Stimulated activated CD4-positive, alpha-beta T cell treated with anti-CD3 and anti-CD28 coated beads, Interleukin-12 subunit alpha, Interleukin-12 subunit beta, amount 100 ng/mL, for 24 hours (primary cell): Measurements from ENCODE around the gene IL10RB.

ENCODE experiments used
- DNase-seq, 2 experiments: peaks; one replicate each; pipeline ENCODE4 v3.0.0-alpha.2; 2020; ENCODE audit warnings: low read depth in 2 of 2

Gene IL10RB

DNA sequence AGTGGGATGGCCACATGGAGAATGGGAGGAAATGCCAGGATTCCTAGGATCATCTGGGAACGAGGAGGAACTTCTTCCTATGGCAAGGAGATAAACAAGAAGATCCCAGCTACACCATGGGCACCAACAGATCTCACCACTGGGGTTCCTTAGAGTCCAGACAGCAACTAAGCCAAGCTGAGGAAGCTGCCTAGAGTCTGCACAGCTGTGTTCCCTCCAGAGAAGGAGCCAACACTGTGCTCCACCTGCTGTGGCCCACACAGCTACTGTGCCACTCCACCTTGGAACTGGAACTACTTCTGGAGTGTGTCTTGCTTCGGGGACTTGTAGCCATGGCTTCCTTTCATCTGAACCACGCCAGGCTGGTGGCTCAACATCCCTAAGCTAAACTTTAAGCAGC lies 64.6 kb downstream of the IL10RB start:
- no peak for DNase-seq

DNA sequence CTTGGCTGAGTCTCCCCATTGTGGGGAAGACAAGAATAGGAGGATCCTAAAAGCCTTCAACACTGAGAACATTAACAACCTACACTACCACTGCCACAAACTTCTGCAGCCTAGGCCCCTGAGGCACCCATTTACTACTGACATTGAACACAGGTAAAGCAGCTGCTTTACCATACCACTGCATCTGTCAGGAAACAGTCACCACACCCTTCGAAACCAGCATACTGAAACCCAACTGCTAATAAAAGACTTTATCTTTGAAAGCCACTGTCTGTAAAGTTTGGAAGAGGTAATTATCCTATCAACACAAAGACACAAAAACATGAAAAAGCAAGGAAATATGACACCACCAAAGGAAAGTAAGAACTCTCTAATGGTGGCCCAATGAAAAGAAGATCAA lies 66.0 kb downstream of the IL10RB start:
- no peak for DNase-seq

DNA sequence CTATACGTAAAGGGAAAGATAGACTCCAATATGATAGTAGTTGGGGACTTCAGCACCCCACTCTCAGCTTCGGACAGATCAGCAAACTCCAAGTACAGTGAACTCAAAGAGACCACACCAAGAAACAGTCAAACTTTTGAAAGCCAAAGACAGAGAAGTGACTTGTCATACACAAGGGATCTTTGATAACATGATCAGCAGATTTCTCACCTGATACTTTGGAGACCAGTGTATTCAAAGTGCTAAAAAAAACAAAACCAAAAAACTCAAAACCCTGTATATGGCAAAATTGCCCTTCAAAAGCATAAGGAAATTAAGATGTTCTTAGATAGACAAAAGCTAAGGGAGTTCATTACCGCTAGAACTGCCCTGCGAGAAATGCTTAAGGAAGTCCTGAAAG lies 68.0 kb downstream of the IL10RB start:
- no peak for DNase-seq

DNA sequence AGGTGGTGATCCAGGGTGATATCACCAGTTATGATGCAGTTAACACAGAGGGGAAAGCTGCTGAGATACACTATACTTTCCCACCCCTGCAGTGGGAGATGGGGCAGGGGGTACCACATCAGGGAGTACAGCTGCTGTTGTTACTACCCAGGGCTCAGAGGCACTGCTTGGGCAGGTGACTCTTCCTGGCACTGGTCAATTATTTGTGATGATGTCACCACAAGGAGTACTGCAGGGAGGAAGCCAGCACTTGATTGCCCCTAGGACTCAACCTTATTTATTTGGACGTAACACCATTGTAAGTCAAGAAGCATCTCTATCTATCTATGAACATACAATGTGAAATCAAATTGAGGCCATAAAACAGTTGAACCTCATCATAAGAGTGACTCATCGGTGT lies 68.7 kb downstream of the IL10RB start:
- no peak for DNase-seq

DNA sequence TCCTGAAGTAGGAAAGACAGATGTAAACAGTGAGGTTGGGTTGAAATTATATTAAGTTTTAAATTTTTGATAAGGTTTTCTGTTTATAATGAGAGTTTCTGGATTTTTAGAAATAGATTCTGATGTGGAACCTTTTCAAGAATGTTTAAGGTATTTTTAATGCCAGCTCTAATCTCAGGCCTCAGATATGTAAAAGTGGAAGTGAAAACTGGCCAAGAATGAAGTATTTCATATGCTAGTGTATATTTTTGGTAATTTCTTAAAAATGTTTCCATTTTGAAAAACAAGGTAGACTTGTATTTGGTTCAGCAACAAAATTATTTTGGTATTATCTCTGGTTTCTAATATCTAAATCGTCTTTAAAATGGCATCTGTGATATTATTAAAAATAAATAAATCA lies 73.0 kb downstream of the IL10RB start:
- DNase-seq = no peak

DNA sequence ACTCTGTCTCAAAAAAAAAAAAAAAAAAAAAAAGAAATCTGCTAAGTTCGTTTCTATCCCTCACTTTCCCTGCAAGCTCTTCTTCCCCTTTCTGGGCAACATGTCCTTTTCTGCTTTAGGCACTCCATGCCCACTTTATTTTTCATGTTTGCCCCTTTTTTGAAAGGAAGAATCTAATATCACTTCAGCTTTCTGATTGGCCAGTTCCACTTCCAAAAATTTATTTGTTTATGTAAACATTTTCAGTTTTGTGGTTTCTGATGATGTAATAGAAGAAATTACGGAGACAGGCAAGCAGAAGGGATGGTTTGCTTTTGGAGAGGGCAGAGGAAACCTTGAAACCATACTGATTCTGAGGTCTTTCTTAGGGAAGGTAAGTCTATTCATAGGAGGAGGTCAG lies 73.8 kb downstream of the IL10RB start:
- no peak for DNase-seq

DNA sequence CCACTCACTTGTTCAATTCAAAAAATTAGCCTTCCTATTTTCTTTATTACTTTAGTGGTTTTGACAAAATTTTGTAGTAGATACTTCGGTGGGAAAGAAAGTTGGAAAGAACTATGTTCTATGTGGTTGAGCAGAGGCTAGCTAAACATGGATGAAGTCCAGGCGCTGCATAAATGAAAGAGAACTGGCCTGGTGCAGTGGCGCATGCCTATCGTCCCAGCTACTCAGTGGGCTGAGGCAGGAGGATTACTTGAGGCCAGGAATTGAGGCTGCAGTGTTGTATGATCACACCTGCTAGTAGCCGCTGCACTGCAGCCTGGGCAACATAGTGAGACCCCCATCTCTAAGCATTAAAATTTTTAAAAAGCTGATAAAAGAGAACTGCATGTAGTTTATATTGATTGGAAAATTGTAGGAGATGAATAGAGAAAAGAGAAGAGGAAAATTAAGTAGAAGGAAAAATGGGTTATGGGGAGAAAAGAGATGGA lies 79.6 kb downstream of the IL10RB start:
- no peak for DNase-seq
